Hippocampal formation (tissue), 2 donors: ENCODE results near the gene NSD1.

ENCODE experiments used
- DNase-seq, 2 donors: peaks; one replicate each; lab custom pipeline; 2025; lab: John Stamatoyannopoulos, UW

NSD1 gene

GRCh38 chr5:177307544-177308363 is 174.2 kb downstream of the NSD1 start:
- no peak for DNase-seq

DNA sequence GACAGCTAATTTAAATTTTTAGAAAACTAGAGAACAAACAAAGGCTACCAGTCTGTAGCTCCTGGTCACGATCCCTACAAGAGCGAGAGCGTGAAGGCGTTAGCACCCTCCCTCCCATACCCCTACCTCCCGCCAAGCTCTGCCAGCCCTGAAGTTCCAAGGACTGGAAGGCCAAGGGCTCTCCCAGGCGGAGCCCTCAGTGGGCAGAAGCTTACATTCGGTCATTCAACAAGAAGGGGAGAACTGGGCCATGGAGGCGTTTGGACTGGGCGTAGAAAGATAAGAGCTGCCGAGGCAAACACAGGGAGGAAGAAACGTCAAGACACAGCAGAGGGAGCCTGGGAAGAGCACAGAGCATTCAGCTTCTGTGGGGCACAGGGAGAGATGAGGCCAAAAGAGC is 175.2 kb downstream of the NSD1 start:
- no peak for DNase-seq

DNA sequence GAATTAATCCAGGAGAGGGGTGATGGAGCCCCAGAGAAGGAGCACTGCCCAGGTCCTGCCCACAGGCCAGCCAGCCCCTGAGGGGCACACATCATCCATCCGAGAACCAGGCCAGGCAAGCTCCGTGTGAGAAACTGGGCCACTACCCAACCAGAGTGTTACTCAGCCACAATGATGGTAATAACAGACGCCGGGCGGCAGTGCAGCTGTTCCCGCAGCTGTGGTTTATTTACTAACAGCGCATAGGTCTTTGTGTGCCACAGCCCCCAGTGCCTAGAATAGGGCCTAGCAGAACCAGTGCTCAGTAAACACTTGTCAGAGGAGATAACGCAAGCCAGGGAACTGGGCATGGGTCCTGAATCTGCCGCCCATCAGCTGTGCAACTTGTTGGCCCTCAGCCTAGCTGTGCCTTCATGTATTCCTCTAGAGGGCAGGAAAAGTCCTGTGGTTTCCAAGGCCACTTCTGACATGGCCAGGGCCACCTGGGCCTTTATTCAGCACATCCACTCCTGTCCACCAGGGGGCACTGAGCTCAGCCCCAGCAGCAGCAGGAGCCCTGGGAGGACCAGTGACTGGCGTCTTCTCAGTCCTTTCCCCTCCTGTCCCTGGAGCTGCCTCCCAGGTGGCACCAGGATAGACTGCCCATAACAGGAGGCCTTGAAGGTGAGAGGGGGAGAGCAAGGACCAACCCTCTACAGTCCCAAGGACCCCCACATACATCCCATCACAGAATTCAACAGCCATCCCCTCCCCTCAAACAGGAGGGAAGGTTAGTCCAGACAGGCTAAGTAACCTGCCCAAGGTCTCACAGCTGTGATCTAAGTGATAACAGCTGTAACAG is 176.0 kb downstream of the NSD1 start:
- DNase-seq: no peak

DNA sequence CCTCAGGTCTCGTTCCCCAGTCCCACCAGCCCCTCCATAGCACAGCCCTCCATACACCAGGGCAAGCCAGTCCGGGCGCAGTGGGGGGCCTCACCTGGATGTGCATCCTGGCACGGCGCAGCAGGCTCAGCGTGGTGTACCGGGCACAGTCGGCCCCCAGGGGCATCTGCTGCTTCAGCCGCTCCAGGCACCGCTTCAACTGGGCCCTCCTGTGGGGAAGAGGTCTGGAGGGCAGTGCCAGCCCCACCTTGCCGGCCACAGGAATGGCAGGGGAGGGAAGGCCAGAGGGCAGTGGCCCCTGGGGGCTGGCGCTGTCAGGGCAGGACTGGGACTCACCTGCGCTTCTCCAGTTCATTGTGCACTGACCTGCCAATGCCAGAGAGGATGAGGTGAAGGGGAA is 176.8 kb downstream of the NSD1 start:
- no peak for DNase-seq

GRCh38 chr5:177310757-177311391 is 177.3 kb downstream of the NSD1 start:
- DNase-seq: no peak

DNA sequence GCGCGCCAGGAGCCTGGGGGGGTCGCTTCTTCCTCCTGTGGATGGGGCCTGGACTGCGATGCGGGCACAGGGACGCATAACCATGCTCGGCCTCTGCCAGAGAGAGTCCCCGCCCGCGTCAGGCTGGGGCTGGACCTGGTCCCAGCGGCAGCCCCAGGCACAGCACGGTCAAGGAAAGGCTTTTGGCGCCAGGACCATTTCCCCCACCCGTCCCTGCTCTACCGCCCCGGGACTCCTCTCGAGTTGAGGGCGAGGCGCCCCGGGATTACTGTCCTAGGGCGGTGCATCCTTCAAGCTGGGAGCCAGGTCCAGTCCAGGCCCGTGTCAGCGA is 177.8 kb downstream of the NSD1 start:
- no peak for DNase-seq

DNA sequence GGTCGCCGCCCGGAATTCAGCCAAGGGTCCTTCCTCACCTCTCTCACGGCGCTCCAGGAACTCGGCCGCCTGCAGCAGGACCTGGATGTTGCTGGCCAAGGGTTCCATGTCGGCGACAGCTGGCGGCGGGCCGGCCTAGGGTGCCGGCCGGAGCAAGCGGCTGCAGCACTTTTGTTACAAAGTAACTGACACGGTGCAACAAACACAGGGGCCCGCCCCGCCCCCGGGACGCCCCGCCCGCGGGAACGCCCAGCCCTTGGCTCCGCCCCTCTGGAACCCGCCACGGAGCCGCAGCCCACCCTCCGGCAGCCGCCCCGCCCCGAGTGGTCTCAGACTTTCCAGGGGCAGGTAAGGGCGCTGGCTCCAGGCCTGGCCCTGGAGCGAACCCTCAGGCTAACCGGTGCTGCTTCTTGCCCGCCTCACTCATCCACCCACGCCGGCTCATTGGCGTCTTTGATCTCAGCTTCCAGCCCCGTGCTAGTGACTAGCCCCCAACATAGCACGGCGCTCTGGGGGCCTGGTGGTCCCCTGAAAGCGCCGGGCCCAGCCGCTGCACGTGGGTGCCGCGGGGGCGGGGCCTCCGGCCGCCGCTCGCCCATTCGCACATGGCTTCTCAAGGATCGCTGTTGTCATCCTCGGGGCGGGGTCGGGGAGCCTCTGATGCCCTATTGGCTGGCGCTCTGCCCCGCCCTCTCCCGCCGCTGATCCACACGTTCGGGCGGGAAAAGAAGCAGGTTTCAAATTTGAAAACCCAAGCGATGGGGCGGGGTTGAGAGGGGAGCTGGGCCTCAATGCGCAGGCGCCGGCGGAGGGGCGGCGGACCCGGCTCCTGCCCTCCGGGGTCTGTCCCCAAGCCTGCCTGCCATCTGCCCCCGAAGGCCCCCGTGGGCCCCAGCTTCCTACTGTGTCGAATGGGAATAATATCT is 178.4 kb downstream of the NSD1 start, which contains the start of gene MXD3:
TSS of gene MXD3 (minus strand) at position 176 of the 926 bp plus-strand sequence. CDS start at position 108, 68 bp downstream.
- peak; percentile 83 to 84 for DNase-seq

DNA sequence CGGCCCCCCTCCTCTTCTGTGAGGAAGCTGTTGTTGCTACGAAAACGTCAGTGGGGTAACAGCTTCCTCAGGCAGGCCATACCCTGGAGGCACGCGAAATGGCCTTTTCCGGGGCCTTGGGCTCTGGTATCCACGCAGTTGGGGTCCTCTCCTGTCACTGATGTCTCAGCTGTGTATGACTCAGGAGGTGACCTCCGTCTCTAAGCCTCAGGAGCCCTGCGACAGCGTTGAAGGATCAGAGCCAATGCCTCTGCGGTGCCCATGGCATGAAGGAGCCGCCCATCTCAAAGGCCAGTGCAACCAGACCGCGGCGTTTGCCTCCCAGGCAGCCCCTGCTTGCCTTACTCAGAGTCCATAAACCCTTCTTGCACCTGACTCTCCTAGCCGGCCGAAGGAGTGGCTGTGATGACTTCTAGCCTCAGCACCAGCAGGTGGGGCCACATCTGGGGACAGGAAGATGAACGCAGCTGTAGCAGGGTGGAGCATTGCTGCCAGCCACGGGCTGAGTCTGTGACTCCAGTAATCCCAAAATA is 179.1 kb downstream of the NSD1 start:
- no peak for DNase-seq

DNA sequence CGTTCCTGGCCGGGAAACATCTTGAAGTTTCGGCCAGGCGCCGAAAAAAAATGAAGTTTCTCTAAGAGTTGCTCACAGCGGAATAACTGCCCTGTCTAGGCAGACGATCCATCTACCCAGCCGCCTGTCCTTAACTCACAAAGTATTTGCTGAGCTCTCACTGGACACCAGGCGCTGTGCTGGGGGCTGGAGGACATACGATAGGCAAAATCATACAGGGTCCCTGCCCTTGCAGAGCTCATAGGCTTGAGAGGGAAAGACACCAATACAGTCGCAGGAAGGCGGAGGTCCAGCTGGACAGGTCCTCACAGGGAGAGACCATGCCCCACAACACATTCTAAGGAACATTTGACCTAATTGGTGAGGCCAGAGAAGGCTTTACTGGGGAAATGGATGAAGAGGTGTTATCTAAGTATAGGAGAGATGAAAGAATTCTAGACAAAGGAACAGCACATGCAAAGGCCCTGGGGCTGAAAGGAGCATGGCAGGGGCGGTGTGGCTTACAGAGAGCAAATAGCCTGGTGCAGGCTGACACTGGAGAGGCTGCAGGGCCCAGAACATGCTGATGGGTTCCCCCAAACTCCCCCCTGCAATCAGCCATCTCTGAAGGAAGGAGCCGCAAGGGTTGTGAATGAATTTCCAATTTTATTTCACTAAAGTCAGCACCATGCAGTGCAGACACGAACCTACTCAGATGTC is 180.1 kb downstream of the NSD1 start:
- DNase-seq: no peak

DNA sequence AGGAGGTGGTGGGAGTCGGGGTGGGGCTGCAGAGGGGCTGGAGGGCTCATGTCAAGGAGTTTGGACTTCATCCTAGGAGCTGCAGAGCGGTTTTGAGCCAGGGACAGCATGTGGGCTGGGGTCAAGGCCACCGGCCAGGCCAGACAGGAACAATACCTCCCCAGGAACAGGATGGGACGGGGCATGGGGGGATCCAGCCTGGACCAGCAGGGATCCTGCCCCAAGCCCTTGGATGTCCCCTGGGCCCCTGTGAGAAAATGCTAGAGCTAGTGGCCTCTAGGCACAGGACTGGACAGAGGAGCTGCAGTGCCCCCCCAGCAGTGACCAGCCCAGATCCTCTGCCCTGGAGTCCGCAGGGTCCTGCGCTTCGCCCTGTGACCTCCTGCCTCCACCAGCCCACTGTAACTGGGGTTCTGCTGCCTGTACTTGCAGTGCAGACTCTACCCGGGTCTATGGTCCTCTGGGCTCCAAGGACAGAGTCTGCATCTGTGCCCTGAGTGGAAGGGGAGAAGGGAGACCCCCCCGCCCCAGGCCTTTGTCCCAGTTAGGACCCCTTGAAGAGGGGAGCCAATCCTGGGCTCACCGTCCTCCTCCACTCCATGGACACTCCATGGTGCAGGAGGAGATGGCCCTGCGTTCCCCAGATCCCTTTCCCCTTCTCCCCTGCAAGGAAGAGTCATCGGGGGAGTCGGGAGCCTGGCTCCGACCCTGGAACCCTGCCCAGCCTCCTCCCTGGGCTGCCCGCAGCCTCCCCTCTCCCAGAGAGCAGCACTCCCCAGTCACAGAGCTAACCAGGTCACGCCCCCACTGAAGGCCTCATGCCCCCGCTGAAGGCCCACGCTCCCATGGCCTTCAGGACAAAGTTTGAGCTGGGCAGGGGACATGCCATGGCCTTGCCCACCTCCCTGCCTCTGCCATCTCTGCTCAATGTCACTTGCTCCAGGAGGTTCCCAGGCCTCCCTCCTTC is 181.1 kb downstream of the NSD1 start:
- DNase-seq: no peak

- no peak for DNase-seq
These were observed 181.8 kb downstream of the NSD1 start for GRCh38 chr5:177315411-177315810.

DNA sequence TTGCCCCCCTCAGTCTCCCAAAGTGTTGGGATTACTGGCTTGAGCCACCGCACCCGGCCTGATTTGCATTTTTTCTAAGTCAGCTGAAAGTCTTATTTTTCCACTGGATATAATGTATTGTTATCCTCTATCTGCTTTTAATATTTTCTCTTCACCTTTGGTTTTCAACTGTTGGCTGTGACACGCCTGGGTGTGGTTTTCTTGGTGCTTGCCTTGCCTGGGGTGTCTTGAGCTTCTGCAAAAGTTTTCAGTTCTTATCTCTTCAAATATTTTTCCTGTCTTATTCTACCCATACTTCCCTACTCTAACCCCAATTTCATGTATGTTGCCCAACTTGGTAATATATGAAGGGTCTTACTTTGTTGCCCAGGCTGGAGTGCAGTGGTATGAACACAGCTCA is 182.4 kb downstream of the NSD1 start:
- DNase-seq: no peak

DNA sequence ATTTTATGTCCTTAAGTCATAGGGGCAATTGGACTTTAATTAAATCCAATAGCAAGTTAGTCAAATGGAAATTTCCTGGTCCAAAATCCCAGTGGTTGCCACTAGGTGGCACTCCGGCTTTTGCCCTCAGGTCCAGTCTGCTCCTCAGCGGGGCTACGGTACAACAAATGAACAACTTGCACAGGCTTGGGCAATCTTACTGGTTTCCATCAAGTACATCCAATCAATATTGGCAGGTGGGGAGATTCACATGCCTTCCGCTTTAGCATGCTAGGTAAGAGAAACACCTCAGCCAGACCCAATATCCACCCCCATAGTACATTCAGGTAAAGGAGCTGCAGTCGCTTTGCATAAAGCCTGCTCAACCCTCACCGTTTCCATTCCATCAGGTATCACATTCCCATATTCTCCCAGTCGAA is 184.4 kb downstream of the NSD1 start:
- peak; percentile 21 to 26 for DNase-seq

GRCh38 chr5:177319913-177320588 is 186.5 kb downstream of the NSD1 start:
- DNase-seq: no peak

DNA sequence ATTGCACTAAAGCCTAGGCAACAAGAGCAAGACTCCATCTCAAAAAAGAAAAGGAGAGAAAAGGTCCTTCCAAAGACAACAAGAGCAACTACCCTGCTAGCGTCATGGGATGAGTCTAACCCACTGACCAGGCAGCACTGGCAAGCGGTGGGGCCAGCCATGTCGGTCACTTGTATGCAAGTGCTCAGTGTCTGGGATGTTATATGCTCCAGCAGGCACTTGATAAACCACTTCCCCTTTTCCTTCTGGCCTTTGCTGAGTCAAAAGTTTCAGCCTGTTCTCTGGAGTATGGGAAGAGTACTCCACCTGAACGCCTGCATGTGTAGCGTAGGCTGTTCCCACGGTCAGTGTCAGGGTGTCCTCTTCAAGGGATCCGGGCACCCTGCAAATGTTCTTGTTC is 187.3 kb downstream of the NSD1 start:
- peak in 1 of 2 donors; percentile 36 for DNase-seq

- DNase-seq: no peak
These were observed 192.4 kb downstream of the NSD1 start for GRCh38 chr5:177325868-177326381.

GRCh38 chr5:177327539-177328522 is 194.3 kb downstream of the NSD1 start:
- DNase-seq: no peak
